Hematopoietic multipotent progenitor cell treated with erythropoietin and hydrocortisone succinate and interleukin-3 and kit ligand, for 4 days (in vitro differentiated cells): Measurements from ENCODE around the gene TEX19.
"Not testable (repeated sequence)": the region's sequence is repeated elsewhere in the genome, so short reads cannot be mapped to it uniquely, and the experiment has no call there.

ENCODE experiments used
- DNase-seq: peaks from one replicate; pipeline ENCODE4 v3.0.0-alpha.2; 2015

TEX19 gene

GRCh38 chr17:82378741-82379021, 19.6 kb downstream of the TEX19 start:
- no peak for DNase-seq

GRCh38 chr17:82380860-82381702, 22.0 kb downstream of the TEX19 start:
- DNase-seq: no peak

- DNase-seq: not testable (repeated sequence)
Measured at GRCh38 chr17:82381703-82382009, 22.6 kb downstream of the TEX19 start.

GRCh38 chr17:82382220-82382932, 23.3 kb downstream of the TEX19 start:
- not testable (repeated sequence) for DNase-seq

GRCh38 chr17:82382933-82383255, 23.8 kb downstream of the TEX19 start:
- no peak for DNase-seq

- DNase-seq: no peak
Measured at GRCh38 chr17:82383411-82383810, 24.4 kb downstream of the TEX19 start.

GRCh38 chr17:82384051-82384729, 25.1 kb downstream of the TEX19 start:
- no peak for DNase-seq

- no peak for DNase-seq
Measured at GRCh38 chr17:82384730-82385481, 25.9 kb downstream of the TEX19 start.

- no peak for DNase-seq
Measured at GRCh38 chr17:82385559-82386254, 26.7 kb downstream of the TEX19 start.

GRCh38 chr17:82386255-82386831, 27.3 kb downstream of the TEX19 start:
- DNase-seq: no peak

GRCh38 chr17:82386881-82387704, 28.0 kb downstream of the TEX19 start:
- no peak for DNase-seq

- DNase-seq: no peak
Measured at GRCh38 chr17:82387705-82388106, 28.7 kb downstream of the TEX19 start.

GRCh38 chr17:82388223-82388921, 29.3 kb downstream of the TEX19 start:
- DNase-seq: peak; percentile 47

- DNase-seq: no peak
Measured at GRCh38 chr17:82388922-82389283, 29.9 kb downstream of the TEX19 start.

- DNase-seq: no peak
Measured at GRCh38 chr17:82389379-82389778, 30.3 kb downstream of the TEX19 start.

- no peak for DNase-seq
Measured at GRCh38 chr17:82390015-82390859, 31.2 kb downstream of the TEX19 start.

- no peak for DNase-seq
Measured at GRCh38 chr17:82390860-82391435, 31.9 kb downstream of the TEX19 start.

GRCh38 chr17:82391496-82392066, 32.5 kb downstream of the TEX19 start:
- DNase-seq: no peak

- DNase-seq: no peak
Measured at GRCh38 chr17:82392209-82392920, 33.3 kb downstream of the TEX19 start.
